HG03139 (cell line): ENCODE results near the gene MYO9B.

Source experiments
- ATAC-seq: cut with Tn5 transposase; IDR thresholded peaks from one replicate; pipeline ENCODE4 v1.9.1; 2021; ENCODE audit not compliant: unreplicated experiment

The MYO9B gene

GRCh38 chr19:17112271-17112670 lies 36.7 kb downstream of the MYO9B start:
- no peak for ATAC-seq

- ATAC-seq: no peak
These were observed 37.1 kb downstream of the MYO9B start for GRCh38 chr19:17112700-17113099.

GRCh38 chr19:17113127-17113785 lies 37.7 kb downstream of the MYO9B start:
- ATAC-seq: no peak

- ATAC-seq: no peak
These were observed 38.8 kb downstream of the MYO9B start for GRCh38 chr19:17114414-17114831.

- ATAC-seq: no peak
These were observed 41.6 kb downstream of the MYO9B start for GRCh38 chr19:17116996-17117702.

GRCh38 chr19:17118957-17119356 lies 43.4 kb downstream of the MYO9B start:
- ATAC-seq: no peak

- ATAC-seq: no peak
These were observed 46.2 kb downstream of the MYO9B start for GRCh38 chr19:17121736-17122293.

GRCh38 chr19:17123041-17123440 lies 47.5 kb downstream of the MYO9B start:
- no peak for ATAC-seq

GRCh38 chr19:17124025-17124424 lies 48.4 kb downstream of the MYO9B start:
- ATAC-seq: no peak

- peak; percentile 59 for ATAC-seq
These were observed 49.6 kb downstream of the MYO9B start for GRCh38 chr19:17125062-17125727.

GRCh38 chr19:17125728-17126677 lies 50.4 kb downstream of the MYO9B start:
- ATAC-seq: peak; percentile 60

- no peak for ATAC-seq
These were observed 52.1 kb downstream of the MYO9B start for GRCh38 chr19:17127671-17128070.

- ATAC-seq: no peak
These were observed 52.8 kb downstream of the MYO9B start for GRCh38 chr19:17128403-17128802.

GRCh38 chr19:17128820-17129219 lies 53.2 kb downstream of the MYO9B start:
- ATAC-seq: no peak

GRCh38 chr19:17129377-17129776 lies 53.8 kb downstream of the MYO9B start:
- no peak for ATAC-seq

- no peak for ATAC-seq
These were observed 59.6 kb downstream of the MYO9B start for GRCh38 chr19:17135001-17135853.

GRCh38 chr19:17136021-17136420 lies 60.4 kb downstream of the MYO9B start:
- no peak for ATAC-seq

GRCh38 chr19:17136617-17137016 lies 61.0 kb downstream of the MYO9B start:
- ATAC-seq: no peak

GRCh38 chr19:17137417-17137816 lies 61.8 kb downstream of the MYO9B start:
- ATAC-seq: no peak
